Progenitor cell of endocrine pancreas (in vitro differentiated cells): Measurements from ENCODE around the gene PRSS50. TPM values are rescaled to one million over a fixed set of nuclear protein-coding genes. Genes with fewer than 3 reads are reported as not detected.

ENCODE experiments used
- DNase-seq: peaks from one replicate; pipeline ENCODE4 v3.0.0; 2021; ENCODE audit warnings: low spot score; ENCODE audit not compliant: unreplicated experiment
- H3K27ac Mint-ChIP-seq: 2 replicates; pipeline ENCODE4 v1.8.0; 2021; ENCODE audit warnings: mild to moderate bottlenecking, moderate library complexity, mixed read lengths
- H3K27me3 Mint-ChIP-seq: 2 replicates; pipeline ENCODE4 v1.8.0; 2021; ENCODE audit warnings: mixed read lengths
- H3K36me3 Mint-ChIP-seq: 2 replicates; pipeline ENCODE4 v1.8.0; 2022; ENCODE audit warnings: mixed read lengths; ENCODE audit not compliant: insufficient read depth
- H3K4me1 Mint-ChIP-seq: 2 replicates; pipeline ENCODE4 v1.8.0; 2021; ENCODE audit warnings: low read depth, mixed read lengths
- H3K4me3 Mint-ChIP-seq: 2 replicates; pipeline ENCODE4 v1.8.0; 2021; ENCODE audit warnings: low read depth, mild to moderate bottlenecking, moderate library complexity, mixed read lengths
- H3K9me3 Mint-ChIP-seq: 2 replicates; pipeline ENCODE4 v1.8.0; 2021; ENCODE audit warnings: low read depth, mixed read lengths
- CTCF ChIP-seq: fragments of 200-600 bp; sonication (generic); IDR thresholded peaks from one replicate; pipeline ENCODE4 v1.5.0; 2021; ENCODE audit warnings: antibody characterized with exemption, mild to moderate bottlenecking; ENCODE audit not compliant: unreplicated experiment
- total RNA-seq: library from RNA; stranded (reverse); gene quantifications from 2 replicates; pipeline ENCODE4 v1.2.1, GENCODE V29; 2021

Gene PRSS50
- total RNA-seq, 1 donor from 2014 or later = 1.9 TPM

GRCh38 chr3:46693038-46693891 is 24.4 kb downstream of the PRSS50 start, which contains the start of gene ALS2CL:
ALS2CL (minus strand) TSS chr3:46693679; CDS start chr3:46689440, 4,239 bp downstream.
- TF ChIP-seq CTCF = no peak
- H3K9me3 Mint-ChIP-seq = no peaks in the 10 kb centered on the region
- peaks cover 32% of the 10 kb centered on the region for H3K27me3 Mint-ChIP-seq
- peak within 1 kb of the TSS; percentile 72 for H3K4me3 Mint-ChIP-seq
- peak within 1 kb of the TSS; percentile 25 for H3K27ac Mint-ChIP-seq
- H3K36me3 Mint-ChIP-seq = no peaks in the 10 kb centered on the region
- peaks cover 5% of the 10 kb centered on the region for H3K4me1 Mint-ChIP-seq
- DNase-seq = peak; percentile 45

- Mint-ChIP-seq H3K36me3 (no peaks in the 10 kb centered on the region), H3K27ac (peak overlapping the region; percentile 25), H3K4me3 (peak overlapping the region; percentile 72), H3K4me1 (peaks cover 5% of the 10 kb centered on the region), H3K27me3 (peaks cover 29% of the 10 kb centered on the region), H3K9me3 (no peaks in the 10 kb centered on the region)
- peak; percentile 36 for DNase-seq
- TF ChIP-seq CTCF = no peak
Observed at GRCh38 chr3:46692566-46692990, 25.1 kb downstream of the PRSS50 start.

GRCh38 chr3:46690798-46691197 is 26.9 kb downstream of the PRSS50 start:
- Mint-ChIP-seq H3K4me3 (no peak overlapping the region), H3K4me1 (peaks cover 5% of the 10 kb centered on the region), H3K27ac (no peak overlapping the region), H3K9me3 (no peaks in the 10 kb centered on the region), H3K36me3 (no peaks in the 10 kb centered on the region), H3K27me3 (peaks cover 31% of the 10 kb centered on the region)
- DNase-seq = no peak
- TF ChIP-seq CTCF = no peak

GRCh38 chr3:46685446-46685845 is 32.2 kb downstream of the PRSS50 start:
- Mint-ChIP-seq H3K27me3 (peaks cover 50% of the 10 kb centered on the region), H3K4me1 (no peaks in the 10 kb centered on the region), H3K9me3 (no peaks in the 10 kb centered on the region), H3K36me3 (no peaks in the 10 kb centered on the region), H3K27ac (peak overlapping the region; percentile 59), H3K4me3 (no peak overlapping the region)
- TF ChIP-seq CTCF = no peak
- DNase-seq = no peak

- Mint-ChIP-seq H3K4me3 (no peak overlapping the region), H3K36me3 (no peaks in the 10 kb centered on the region), H3K4me1 (no peaks in the 10 kb centered on the region), H3K27ac (no peak overlapping the region), H3K27me3 (peaks cover 53% of the 10 kb centered on the region), H3K9me3 (no peaks in the 10 kb centered on the region)
- no peak for DNase-seq
- TF ChIP-seq CTCF = no peak
Observed at GRCh38 chr3:46684891-46685290, 32.8 kb downstream of the PRSS50 start.
